ENCODE data around the gene SMAD3. TPM values are rescaled to one million over a fixed set of nuclear protein-coding genes. Genes with fewer than 3 reads are reported as not detected.

The SMAD3 gene
- total RNA-seq: 89.3 TPM

- intact Hi-C loops (cut with DNase I): loop anchor here (1.0 to 5.0 kb wide), 4 partner anchors 17 to 189 kb away; partner anchors contain the start of genes AAGAB and IQCH
- TF ChIP-seq CTCF (IDR thresholded peaks at IDR 0.05): no peak
These were observed at the start of gene SMAD3 for GRCh38 chr15:67065531-67066005. Gene SMAD3, plus strand, starts transcription at chr15:67065602. Its CDS starts 553 bp downstream, at chr15:67066155.

GRCh38 chr15:67017311-67017710 is 48.1 kb upstream of the SMAD3 start:
- no peak for TF ChIP-seq CTCF (IDR thresholded peaks at IDR 0.05)
- no peaks in the 10 kb centered on the region for H3K36me3 ChIP-seq
- H3K4me1 ChIP-seq: peaks cover 0 to 8% of the 10 kb centered on the region in 2 donors
- DNase-seq (ENCODE audit: low spot score in 2 of 2): peak in 1 of 2 donors; percentile 53
- no peak overlapping the region for H3K4me3 ChIP-seq
- H3K27ac ChIP-seq: no peak overlapping the region
- H3K9me3 ChIP-seq: no peaks in the 10 kb centered on the region
- intact Hi-C loops (cut with DNase I): no loop called here
- H3K27me3 ChIP-seq: no peaks in the 10 kb centered on the region

More at GRCh38 chr15:67065531-67066005, at the start of gene SMAD3:
- Histone ChIP-seq H3K27me3 (no peaks in the 10 kb centered on the region), H3K36me3 (no peaks in the 10 kb centered on the region), H3K9me3 (no peaks in the 10 kb centered on the region), H3K4me3 (peak within 1 kb of the TSS; percentile 85 to 94), H3K4me1 (peaks cover 8 to 19% of the 10 kb centered on the region in 2 donors), H3K27ac (peak within 1 kb of the TSS; percentile 96)
- DNase-seq (ENCODE audit: low spot score in 2 of 2): peak; percentile 57 to 94

DNA sequence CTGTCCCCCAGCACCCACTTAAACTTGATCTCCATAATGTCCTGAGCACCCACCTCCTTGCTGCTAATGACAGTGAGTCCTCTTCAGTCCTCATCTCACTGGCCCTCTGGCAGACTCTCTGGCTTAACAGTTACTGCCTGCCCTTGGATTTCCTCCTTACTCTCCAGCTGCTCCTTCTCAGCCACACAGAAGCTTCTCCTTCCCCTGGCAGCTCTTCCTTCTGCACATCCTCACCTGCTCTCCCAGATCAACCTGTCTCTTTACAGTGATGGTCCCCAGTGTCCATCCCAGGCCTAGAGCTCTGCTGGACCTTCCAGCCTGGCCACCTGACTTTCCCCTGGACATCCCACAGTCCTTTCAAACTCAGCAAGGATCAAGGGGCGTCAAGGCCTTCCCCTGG is 47.4 kb upstream of the SMAD3 start:
- DNase-seq (ENCODE audit: low spot score in 2 of 2): peak in 1 of 2 donors; percentile 25
- no peak overlapping the region for H3K27ac ChIP-seq
- intact Hi-C loops (cut with DNase I): no loop called here
- no peak for TF ChIP-seq CTCF (IDR thresholded peaks at IDR 0.05)
- H3K4me1 ChIP-seq: peaks cover 0 to 8% of the 10 kb centered on the region in 2 donors
- H3K4me3 ChIP-seq: no peak overlapping the region
- H3K36me3 ChIP-seq: no peaks in the 10 kb centered on the region
- no peaks in the 10 kb centered on the region for H3K9me3 ChIP-seq
- no peaks in the 10 kb centered on the region for H3K27me3 ChIP-seq

- peak in 1 of 2 donors; percentile 50 for DNase-seq (ENCODE audit: low spot score in 2 of 2)
- TF ChIP-seq CTCF (IDR thresholded peaks at IDR 0.05): no peak
- Histone ChIP-seq H3K9me3 (no peaks in the 10 kb centered on the region), H3K4me3 (no peak overlapping the region), H3K36me3 (no peaks in the 10 kb centered on the region), H3K27me3 (no peaks in the 10 kb centered on the region), H3K27ac (no peak overlapping the region), H3K4me1 (peaks cover 0 to 7% of the 10 kb centered on the region in 2 donors)
- intact Hi-C loops (cut with DNase I): no loop called here
These were observed 47.0 kb upstream of the SMAD3 start for GRCh38 chr15:67018441-67018840.

- intact Hi-C loops (cut with DNase I): no loop called here
- TF ChIP-seq CTCF (IDR thresholded peaks at IDR 0.05): no peak
- H3K27ac ChIP-seq: no peak overlapping the region
- peaks cover 0 to 6% of the 10 kb centered on the region in 2 donors for H3K4me1 ChIP-seq
- no peaks in the 10 kb centered on the region for H3K9me3 ChIP-seq
- peak in 1 of 2 donors; percentile 39 for DNase-seq (ENCODE audit: low spot score in 2 of 2)
- H3K27me3 ChIP-seq: no peaks in the 10 kb centered on the region
- H3K36me3 ChIP-seq: no peaks in the 10 kb centered on the region
- no peak overlapping the region for H3K4me3 ChIP-seq
These were observed 46.3 kb upstream of the SMAD3 start for GRCh38 chr15:67019069-67019468.
